Measurements from ENCODE around the gene WDR35. TPM values are rescaled to one million over a fixed set of nuclear protein-coding genes. Genes with fewer than 3 reads are reported as not detected.

Gene WDR35
- total RNA-seq, 1 experiment from 2014 or later: 6.6 TPM

DNA sequence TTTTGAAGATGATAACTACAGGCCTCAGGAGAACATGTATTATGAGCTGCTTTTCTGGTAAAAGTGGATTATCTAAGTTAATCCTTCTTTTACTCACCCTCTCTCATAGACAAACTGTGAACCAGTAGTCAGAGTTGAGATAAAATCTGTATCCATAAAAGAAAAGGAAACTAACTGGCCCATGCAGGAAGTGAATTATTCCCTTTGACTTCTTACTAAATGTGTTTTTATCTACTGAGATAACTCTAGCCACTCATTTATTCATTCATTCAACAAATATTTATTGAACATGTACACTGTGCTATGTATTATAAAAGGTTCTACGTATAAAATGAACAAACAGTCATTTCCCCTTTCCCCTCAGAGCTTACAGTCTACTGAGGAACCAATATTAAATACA lies 10.0 kb downstream of the WDR35 start:
- Histone ChIP-seq H3K9me2 (replicated peaks; ENCODE audit: low read length) (no peaks in the 10 kb centered on the region), H3F3A (ENCODE audit: low read length, unreplicated experiment) (no peaks in the 10 kb centered on the region), H3K9ac (ENCODE audit: low read length) (no peak overlapping the region), H3K4me1 (ENCODE audit: insufficient read depth, low read length) (no peaks in the 10 kb centered on the region), H2AFZ (ENCODE audit: low read length) (no peak overlapping the region), H3K9me3 (ENCODE audit: low read length) (no peaks in the 10 kb centered on the region), H4K20me1 (ENCODE audit: low read length) (no peaks in the 10 kb centered on the region), H3K36me3 (ENCODE audit: low read depth, low read length) (peaks cover 12% of the 10 kb centered on the region; the same call in 1 of the 2 replicates), H3K79me2 (ENCODE audit: low read length) (no peaks in the 10 kb centered on the region), H3K4me2 (ENCODE audit: low read length) (no peak overlapping the region), H3K27ac (ENCODE audit: low read length) (no peak overlapping the region), H3K27me3 (ENCODE audit: low read length) (no peaks in the 10 kb centered on the region), H3K4me3 (ENCODE audit: low read length) (no peak overlapping the region)
- ChIA-PET CTCF (no interaction called here), POLR2A (ENCODE audit: unreplicated experiment) (interaction anchor here (0.7 kb wide), 1 partner anchor 46 kb away, joined by 14 read pairs; no protein-coding TSS in a partner anchor)
- ATAC-seq (peak; percentile 64), DNase-seq (no peak)
- TF ChIP-seq EZH2phosphoT487 (IDR thresholded peaks at IDR 0.05; ENCODE audit: borderline replicate concordance, low read length) (no peak), EZH2 (IDR thresholded peaks at IDR 0.05; ENCODE audit: low read length, unreplicated experiment) (no peak)
- TF ChIP-seq, protein P1, sequence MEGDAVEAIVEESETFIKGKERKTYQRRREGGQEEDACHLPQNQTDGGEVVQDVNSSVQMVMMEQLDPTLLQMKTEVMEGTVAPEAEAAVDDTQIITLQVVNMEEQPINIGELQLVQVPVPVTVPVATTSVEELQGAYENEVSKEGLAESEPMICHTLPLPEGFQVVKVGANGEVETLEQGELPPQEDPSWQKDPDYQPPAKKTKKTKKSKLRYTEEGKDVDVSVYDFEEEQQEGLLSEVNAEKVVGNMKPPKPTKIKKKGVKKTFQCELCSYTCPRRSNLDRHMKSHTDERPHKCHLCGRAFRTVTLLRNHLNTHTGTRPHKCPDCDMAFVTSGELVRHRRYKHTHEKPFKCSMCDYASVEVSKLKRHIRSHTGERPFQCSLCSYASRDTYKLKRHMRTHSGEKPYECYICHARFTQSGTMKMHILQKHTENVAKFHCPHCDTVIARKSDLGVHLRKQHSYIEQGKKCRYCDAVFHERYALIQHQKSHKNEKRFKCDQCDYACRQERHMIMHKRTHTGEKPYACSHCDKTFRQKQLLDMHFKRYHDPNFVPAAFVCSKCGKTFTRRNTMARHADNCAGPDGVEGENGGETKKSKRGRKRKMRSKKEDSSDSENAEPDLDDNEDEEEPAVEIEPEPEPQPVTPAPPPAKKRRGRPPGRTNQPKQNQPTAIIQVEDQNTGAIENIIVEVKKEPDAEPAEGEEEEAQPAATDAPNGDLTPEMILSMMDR (conservative IDR thresholded peaks at IDR 0.05; ENCODE audit: low read depth, low read length): no peak
- intact Hi-C loops (cut with micrococcal nuclease): no loop called here
- BruUV-seq (replicated peaks): no TSS peak

DNA sequence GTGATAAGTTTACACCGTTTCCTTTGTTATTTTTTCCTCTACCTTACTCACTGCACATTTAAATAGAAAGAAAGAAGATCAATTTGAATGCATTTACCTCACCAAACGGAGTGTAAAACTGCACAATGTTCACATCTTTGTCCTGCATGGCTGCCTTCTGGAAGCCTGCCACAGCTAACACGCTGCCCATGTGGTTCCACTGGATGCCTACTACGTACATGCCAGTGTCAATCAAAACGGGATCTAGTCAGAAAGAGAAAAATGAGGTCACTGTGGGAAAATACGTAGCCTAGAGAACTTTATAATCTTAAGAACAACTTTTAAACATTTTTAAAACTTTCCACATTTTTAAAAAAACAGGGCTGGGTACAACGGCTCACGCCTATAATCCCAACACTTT lies 16.4 kb downstream of the WDR35 start:
- no peaks in the 10 kb centered on the region for H3K9me3 ChIP-seq (ENCODE audit: low read length)
- no peak overlapping the region for H3K4me3 ChIP-seq (ENCODE audit: low read length)
- H3K4me1 ChIP-seq (ENCODE audit: insufficient read depth, low read length): no peaks in the 10 kb centered on the region
- CTCF ChIA-PET: no interaction called here
- BruUV-seq (replicated peaks): no TSS peak
- no peak overlapping the region for H3K4me2 ChIP-seq (ENCODE audit: low read length)
- H3K27ac ChIP-seq (ENCODE audit: low read length): no peak overlapping the region
- H3K36me3 ChIP-seq (ENCODE audit: low read depth, low read length): 0 out of 2 replicates have a peak, but pooled peaks cover 11% of the 10 kb centered on the region
- DNase-seq (no peak), ATAC-seq (no peak)
- no peak overlapping the region for H3K9ac ChIP-seq (ENCODE audit: low read length)
- POLR2A ChIA-PET (ENCODE audit: unreplicated experiment): no interaction called here
- H2AFZ ChIP-seq (ENCODE audit: low read length): no peak overlapping the region
- no peaks in the 10 kb centered on the region for H3F3A ChIP-seq (ENCODE audit: low read length, unreplicated experiment)
- intact Hi-C loops (cut with micrococcal nuclease): no loop called here
- no peaks in the 10 kb centered on the region for H3K9me2 ChIP-seq (replicated peaks; ENCODE audit: low read length)
- no peak for TF ChIP-seq EZH2phosphoT487 (IDR thresholded peaks at IDR 0.05; ENCODE audit: borderline replicate concordance, low read length)
- TF ChIP-seq EZH2 (IDR thresholded peaks at IDR 0.05; ENCODE audit: low read length, unreplicated experiment): no peak
- TF ChIP-seq, protein P1 (conservative IDR thresholded peaks at IDR 0.05; ENCODE audit: low read depth, low read length): no peak
- no peaks in the 10 kb centered on the region for H3K27me3 ChIP-seq (ENCODE audit: low read length)
- no peaks in the 10 kb centered on the region for H3K79me2 ChIP-seq (ENCODE audit: low read length)
- no peaks in the 10 kb centered on the region for H4K20me1 ChIP-seq (ENCODE audit: low read length)

- H3K36me3 ChIP-seq (ENCODE audit: low read depth, low read length): 0 out of 2 replicates have a peak, but pooled peaks cover 4% of the 10 kb centered on the region
- H3K9ac ChIP-seq (ENCODE audit: low read length): no peak overlapping the region
- H2AFZ ChIP-seq (ENCODE audit: low read length): no peak overlapping the region
- no peaks in the 10 kb centered on the region for H4K20me1 ChIP-seq (ENCODE audit: low read length)
- no peaks in the 10 kb centered on the region for H3K9me3 ChIP-seq (ENCODE audit: low read length)
- H3K27ac ChIP-seq (ENCODE audit: low read length): no peak overlapping the region
- intact Hi-C loops (cut with micrococcal nuclease): no loop called here
- BruUV-seq (replicated peaks): no TSS peak
- H3K4me2 ChIP-seq (ENCODE audit: low read length): no peak overlapping the region
- H3K4me1 ChIP-seq (ENCODE audit: insufficient read depth, low read length): no peaks in the 10 kb centered on the region
- POLR2A ChIA-PET (ENCODE audit: unreplicated experiment): no interaction called here
- DNase-seq (no peak), ATAC-seq (no peak)
- TF ChIP-seq, protein P1 (conservative IDR thresholded peaks at IDR 0.05; ENCODE audit: low read depth, low read length): no peak
- no peak for TF ChIP-seq EZH2phosphoT487 (IDR thresholded peaks at IDR 0.05; ENCODE audit: borderline replicate concordance, low read length)
- TF ChIP-seq EZH2 (IDR thresholded peaks at IDR 0.05; ENCODE audit: low read length, unreplicated experiment): no peak
- no peaks in the 10 kb centered on the region for H3K79me2 ChIP-seq (ENCODE audit: low read length)
- H3K4me3 ChIP-seq (ENCODE audit: low read length): no peak overlapping the region
- no peaks in the 10 kb centered on the region for H3K27me3 ChIP-seq (ENCODE audit: low read length)
- no peaks in the 10 kb centered on the region for H3K9me2 ChIP-seq (replicated peaks; ENCODE audit: low read length)
- no peaks in the 10 kb centered on the region for H3F3A ChIP-seq (ENCODE audit: low read length, unreplicated experiment)
- CTCF ChIA-PET: no interaction called here
These were observed 18.2 kb downstream of the WDR35 start for GRCh38 chr2:19971691-19972090.
